Keratinocyte (primary cell): ENCODE results near the gene C1D.

ENCODE experiments used
- EZH2 ChIP-seq: IDR thresholded peaks from one replicate; pipeline ENCODE4 v1.6.1; 2012; ENCODE audit warnings: inconsistent platforms, mild to moderate bottlenecking, low read length, moderate library complexity
- TF ChIP-seq, protein P1 (sequence below), 3 experiments: IDR thresholded peaks in 1 of 3; conservative IDR thresholded peaks in 1 of 3; optimal IDR thresholded peaks in 1 of 3; 2 replicates in 2 of 3; 3 replicates in 1 of 3; pipeline versions ENCODE3 to v1.5.1; 2011; ENCODE audit warnings: low read length in 3 of 3, mild to moderate bottlenecking in 3 of 3, moderate library complexity in 2 of 3, control low read depth in 1 of 3, inconsistent platforms in 1 of 3; ENCODE audit not compliant: insufficient read depth in 2 of 3; ENCODE audit errors: extremely low read depth in 1 of 3

GRCh38 chr2:68110102-68110501 lies 47.3 kb upstream of the C1D start:
- TF ChIP-seq, protein P1, sequence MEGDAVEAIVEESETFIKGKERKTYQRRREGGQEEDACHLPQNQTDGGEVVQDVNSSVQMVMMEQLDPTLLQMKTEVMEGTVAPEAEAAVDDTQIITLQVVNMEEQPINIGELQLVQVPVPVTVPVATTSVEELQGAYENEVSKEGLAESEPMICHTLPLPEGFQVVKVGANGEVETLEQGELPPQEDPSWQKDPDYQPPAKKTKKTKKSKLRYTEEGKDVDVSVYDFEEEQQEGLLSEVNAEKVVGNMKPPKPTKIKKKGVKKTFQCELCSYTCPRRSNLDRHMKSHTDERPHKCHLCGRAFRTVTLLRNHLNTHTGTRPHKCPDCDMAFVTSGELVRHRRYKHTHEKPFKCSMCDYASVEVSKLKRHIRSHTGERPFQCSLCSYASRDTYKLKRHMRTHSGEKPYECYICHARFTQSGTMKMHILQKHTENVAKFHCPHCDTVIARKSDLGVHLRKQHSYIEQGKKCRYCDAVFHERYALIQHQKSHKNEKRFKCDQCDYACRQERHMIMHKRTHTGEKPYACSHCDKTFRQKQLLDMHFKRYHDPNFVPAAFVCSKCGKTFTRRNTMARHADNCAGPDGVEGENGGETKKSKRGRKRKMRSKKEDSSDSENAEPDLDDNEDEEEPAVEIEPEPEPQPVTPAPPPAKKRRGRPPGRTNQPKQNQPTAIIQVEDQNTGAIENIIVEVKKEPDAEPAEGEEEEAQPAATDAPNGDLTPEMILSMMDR (optimal IDR thresholded peaks at IDR 0.05 in 1 of 3, IDR thresholded peaks at IDR 0.05 in 1 of 3, conservative IDR thresholded peaks at IDR 0.05 in 1 of 3; ENCODE audit: extremely low read depth in 1 of 3, insufficient read depth in 2 of 3, low read length in 3 of 3), result no peak
- TF ChIP-seq EZH2, result no peak
